ACHN (cell line): ENCODE measurements around the gene TANK.
"Not testable (repeated sequence)": the region's sequence is repeated elsewhere in the genome, so short reads cannot be mapped to it uniquely, and the experiment has no call there.

Experiments used
- DNase-seq: peaks from one replicate; pipeline ENCODE4 v3.0.0-alpha.2; 2015
- in situ Hi-C: cut with HindIII; loops from 2 replicates; pipeline ENCODE4 v1.10.0; 2017; ENCODE audit warnings: low sequenced_read_pairs, low pct_ligation_motif_present, low pct_unique_long_range_greater_than_20kb

TANK gene

GRCh38 chr2:161244387-161245260, 84.4 kb downstream of the TANK start:
- peak; percentile 96 for DNase-seq
- in situ Hi-C loops = not testable (repeated sequence)

GRCh38 chr2:161245261-161245553, 85.0 kb downstream of the TANK start:
- in situ Hi-C loops = no loop called here
- no peak for DNase-seq

- in situ Hi-C loops = no loop called here
- DNase-seq = no peak
Measured at GRCh38 chr2:161245671-161246070, 85.4 kb downstream of the TANK start.

DNA sequence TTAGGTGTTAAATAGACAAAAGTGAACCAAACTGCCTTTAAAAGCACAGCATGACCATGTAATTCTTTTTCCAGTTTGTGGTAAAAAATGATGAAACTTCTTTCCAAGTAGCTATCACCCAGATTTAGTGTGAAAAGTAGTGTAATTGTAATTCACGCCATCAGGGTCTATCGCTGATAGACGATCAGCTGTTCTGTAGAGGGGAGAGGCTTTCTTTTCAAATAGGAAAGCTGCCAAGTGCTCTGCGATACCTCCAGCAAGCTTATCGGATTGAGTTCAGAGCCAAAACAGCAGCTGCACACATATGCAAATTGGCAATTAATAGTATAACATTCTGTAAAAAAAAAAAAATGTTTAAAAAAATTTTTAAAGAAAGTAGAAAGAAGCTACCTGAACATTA, 86.1 kb downstream of the TANK start:
- no peak for DNase-seq
- in situ Hi-C loops = no loop called here

DNA sequence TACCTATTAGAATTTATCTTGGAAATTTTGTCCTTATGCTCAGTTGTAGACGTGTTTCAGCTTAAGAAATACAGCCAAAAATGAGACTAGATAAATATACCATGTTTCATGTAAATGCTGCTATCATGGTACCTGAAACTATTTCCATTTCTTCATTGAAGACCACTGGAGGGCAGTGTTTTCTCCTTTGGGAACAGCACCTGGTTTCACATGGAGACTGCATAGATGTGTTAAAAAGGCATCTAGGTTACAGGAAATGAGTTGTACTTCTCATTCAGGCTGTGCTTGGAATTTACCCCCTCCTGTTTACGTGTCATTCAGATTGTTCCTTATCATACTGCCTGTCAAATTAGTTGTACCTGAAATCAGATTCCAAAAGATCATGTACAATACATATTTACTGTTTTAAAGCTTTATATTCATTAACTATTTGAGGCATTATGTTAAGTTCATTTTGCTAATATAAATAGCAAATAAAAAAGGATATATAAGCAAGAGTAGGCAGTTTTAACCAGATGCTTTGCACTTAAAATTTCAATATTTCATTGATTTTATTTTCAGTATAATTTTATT, 90.7 kb downstream of the TANK start:
- peak; percentile 79 for DNase-seq
- in situ Hi-C loops = no loop called here

- in situ Hi-C loops = no loop called here
- DNase-seq = no peak
Measured at GRCh38 chr2:161257123-161257952, 97.1 kb downstream of the TANK start.

DNA sequence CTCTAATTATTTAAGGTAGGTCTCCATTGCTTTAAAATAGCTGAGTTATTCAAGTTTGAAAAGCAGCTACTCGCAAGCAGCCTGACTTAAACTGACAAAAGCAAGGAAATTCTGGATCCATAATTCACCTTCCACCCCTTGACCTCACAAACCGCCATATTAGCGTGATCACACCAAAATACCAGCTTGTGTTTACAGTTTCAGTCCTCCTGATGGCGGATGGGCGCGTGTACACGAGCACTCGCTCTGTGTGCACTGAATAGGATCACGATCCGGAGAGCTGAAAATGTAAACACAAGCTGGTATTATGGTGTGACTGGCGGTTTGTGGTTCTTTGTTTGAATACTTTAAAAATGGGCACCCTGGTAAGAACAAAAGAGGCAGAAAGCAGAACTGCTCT, 105.6 kb downstream of the TANK start:
- in situ Hi-C loops = no loop called here

DNA sequence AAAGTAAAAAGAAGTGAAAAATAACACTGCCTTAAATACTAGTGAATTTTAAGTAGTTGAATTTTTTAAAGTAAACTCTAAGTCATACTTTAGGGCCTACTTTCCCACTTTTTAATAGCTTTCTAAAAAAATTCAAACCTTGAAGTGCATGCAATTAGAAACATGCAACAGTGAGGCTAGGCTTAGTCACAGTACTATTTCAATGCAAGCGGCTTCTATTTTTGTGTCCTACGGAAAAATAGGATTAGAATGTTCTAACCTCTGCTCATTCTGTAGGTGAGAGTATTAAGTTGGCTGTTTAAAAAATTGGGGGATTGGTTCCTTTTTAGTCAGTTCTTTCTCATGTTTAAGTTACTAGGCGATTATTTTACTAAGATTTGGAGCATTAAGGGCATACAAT, 108.9 kb downstream of the TANK start:
- DNase-seq = no peak
- in situ Hi-C loops = no loop called here

More for the DNA sequence above, 105.6 kb downstream of the TANK start:
- DNase-seq = no peak

DNA sequence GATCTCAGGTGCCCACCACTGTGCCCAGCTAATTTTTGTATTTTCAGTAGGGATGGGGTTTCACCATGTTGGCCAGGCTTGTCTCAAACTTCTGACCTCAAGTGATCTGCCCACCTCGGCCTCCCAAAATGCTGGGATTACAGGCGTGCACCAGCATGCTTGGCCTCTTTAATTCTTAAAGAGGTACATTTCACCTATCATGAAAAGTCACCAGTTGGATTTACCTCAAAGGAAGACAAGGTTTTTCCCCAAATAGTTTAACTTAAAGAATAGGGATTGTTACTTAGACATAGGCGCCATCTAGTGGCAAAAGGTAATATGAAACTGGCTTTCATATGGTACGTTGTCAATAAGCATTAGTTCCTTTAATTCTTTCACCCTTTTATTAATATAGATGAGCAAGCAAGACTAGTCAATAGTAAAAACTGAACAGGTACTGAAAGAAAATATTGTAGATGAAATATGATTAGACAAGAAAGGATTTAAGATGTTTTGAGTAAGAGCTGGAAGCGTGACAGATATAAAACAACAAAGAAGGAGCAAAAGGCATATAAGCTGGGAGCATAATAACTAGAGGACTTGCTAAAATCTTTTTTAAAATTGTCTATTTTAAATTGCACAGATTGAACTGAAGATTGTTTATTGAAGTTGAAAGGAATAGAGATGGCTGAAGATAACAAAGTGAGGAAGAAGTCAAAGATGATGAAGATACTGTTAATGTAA, 113.0 kb downstream of the TANK start:
- in situ Hi-C loops = no loop called here
- peak; percentile 73 for DNase-seq

DNA sequence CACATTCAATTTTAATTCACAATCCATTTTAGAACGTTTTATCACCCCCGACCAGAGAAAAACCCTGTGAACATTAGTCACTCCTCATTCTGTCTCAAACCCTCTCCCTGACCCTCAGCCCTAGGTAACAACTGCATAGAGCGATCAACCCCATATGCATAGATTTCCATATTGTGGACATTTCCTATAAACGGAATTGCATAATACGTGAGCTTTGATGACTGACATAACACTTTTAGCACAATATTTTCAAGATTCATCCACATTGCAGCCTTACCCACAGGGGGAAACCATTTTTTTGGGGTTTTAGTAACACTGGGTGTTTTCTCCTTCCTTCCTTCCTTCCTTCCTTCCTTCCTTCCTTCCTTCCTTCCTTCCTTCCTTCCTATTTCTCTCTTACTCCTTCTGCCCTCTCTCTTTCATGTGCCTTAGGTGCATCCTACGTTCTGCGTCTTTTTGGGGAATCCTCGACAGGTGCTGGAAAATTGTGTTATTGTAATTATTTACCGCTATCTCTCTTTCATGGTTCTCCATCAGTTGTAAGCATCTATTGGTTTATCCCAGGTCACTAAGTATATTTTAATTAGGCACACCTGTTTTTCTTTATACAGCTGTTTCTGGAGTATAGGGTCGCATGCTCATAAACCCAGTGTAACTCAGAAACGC, 118.5 kb downstream of the TANK start:
- peak; percentile 17 for DNase-seq

DNA sequence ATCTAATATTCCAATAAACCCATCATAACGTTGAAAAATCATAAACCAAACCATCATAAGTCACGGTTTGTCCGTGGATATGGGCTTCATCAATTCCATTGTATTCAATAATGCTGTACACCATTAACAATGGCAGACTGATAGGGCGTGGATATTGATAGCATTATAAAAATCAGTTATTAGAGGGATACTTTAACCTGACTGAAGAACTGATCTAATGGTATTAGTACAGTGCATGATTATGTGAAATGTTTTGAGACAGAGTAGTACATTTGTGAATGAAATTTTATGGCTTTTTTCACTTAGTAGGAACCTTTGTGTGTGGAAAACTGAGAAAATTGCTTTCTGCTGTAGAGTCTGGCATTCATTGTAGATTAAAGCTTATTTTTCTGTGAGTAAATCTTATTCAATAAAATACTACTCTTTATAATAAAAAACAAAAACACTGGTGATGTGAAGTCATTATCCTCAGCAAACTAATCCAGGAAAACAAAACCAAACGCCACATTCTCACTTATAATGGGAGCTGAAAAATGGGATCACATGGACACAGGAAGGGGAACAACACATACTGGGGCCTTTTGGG, 119.1 kb downstream of the TANK start:
- DNase-seq, in situ Hi-C loops: not testable (repeated sequence)

More for the DNA sequence above, 118.5 kb downstream of the TANK start:
- in situ Hi-C loops = not testable (repeated sequence)

DNA sequence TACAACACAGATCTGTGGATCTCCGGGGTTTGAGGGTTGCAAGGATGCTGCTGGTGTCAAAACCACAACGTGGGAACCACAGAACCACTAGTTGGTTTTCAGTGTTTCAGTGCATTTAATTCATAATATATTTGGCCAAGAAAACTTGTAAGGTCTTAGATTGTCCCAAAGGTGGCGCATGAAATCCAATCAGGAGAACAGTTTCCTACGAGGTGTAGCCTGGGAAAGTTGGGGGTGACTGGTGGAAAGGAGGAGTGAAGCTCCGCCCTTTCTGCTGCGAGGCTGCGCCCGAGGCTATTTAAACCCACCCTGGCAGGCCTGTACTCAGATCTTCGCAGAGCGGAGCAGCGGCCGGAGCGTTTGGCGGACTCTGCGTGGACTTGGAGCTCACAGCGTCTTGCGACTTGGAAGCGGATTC, 120.7 kb downstream of the TANK start:
- peak; percentile 30 for DNase-seq
- in situ Hi-C loops = not testable (repeated sequence)

DNA sequence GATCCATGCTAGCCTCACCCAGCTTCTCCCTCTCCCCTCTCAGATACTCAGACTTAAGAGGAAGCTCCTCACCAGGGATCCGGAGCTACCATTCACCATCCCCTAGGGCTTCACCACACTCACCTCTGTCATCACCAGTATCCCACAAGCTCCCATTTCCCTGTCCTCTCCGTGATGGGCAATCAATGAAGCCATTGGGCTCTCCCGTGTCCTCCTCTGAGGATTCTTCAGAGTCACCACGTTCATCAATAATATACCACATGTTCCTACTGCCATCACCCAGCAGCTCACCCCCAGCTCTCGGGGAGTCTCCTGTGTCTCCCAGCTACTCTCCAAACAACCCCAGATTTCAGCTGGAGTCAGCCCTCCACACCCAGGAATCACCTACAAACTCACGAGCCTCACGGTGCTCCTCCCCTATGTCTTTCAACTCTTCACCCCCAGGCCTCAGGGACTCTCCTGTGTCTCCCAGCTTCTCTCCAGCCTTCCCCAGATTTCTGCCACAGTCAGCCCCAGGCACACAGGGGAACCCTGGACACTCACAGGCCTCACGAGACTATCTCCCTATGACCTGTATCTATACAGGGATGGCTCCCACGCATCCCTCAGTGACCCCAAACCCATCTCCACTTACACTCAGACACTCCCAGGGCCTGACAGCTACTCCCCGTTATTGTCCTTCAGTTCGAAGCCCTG, 121.5 kb downstream of the TANK start:
- in situ Hi-C loops, DNase-seq: not testable (repeated sequence)

DNA sequence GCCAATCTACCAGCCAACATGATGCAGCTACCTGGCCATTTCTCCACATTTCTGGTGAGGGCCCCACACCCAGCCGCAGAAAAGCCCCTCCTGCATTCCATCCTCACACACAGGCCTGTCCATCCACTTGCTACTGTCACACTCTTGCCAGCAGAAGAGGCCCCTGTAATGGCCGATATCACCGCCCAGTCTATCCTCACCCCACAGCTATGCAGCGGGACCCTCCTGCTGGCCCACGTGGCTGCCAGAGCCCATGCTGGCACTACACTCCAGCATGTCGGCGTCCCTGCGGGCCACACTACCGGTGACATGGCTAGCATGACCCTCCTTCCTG, 122.0 kb downstream of the TANK start:
- in situ Hi-C loops, DNase-seq: not testable (repeated sequence)

GRCh38 chr2:161283926-161284325, 123.7 kb downstream of the TANK start:
- no peak for DNase-seq
- in situ Hi-C loops = no loop called here
